GM12878 (cell line): ENCODE data around the gene RAPGEF6. TPM values are rescaled to one million over a fixed set of nuclear protein-coding genes. Genes with fewer than 3 reads are reported as not detected.

Experiments
- ATF2 ChIP-seq: IDR thresholded peaks from 2 replicates; pipeline ENCODE4 v1.6.1; 2012; ENCODE audit warnings: low read length, inconsistent platforms
- BHLHE40 ChIP-seq, 2 experiments: fragments of 450-650 bp in 1 of 2; IDR thresholded peaks; 2 replicates each; pipeline ENCODE4 v1.6.1; 2011 to 2017; ENCODE audit warnings: low read depth in 2 of 2, borderline replicate concordance in 1 of 2, improper control_type of control experiment in 1 of 2, low read length in 1 of 2, mild to moderate bottlenecking in 1 of 2
- BMI1 ChIP-seq: fragments of 450-650 bp; IDR thresholded peaks from 2 replicates; pipeline ENCODE4 v1.6.1; 2016; ENCODE audit warnings: mild to moderate bottlenecking, moderate library complexity, borderline replicate concordance
- CREB1 ChIP-seq: IDR thresholded peaks from 2 replicates; pipeline ENCODE4 v1.6.1; 2012; ENCODE audit warnings: low read depth, mild to moderate bottlenecking, inconsistent platforms
- EED ChIP-seq: sonication (generic); IDR thresholded peaks from 2 replicates; pipeline ENCODE4 v1.6.1; 2016; ENCODE audit warnings: antibody characterized with exemption, low read depth
- JUND ChIP-seq: IDR thresholded peaks from 2 replicates; pipeline ENCODE4 v1.6.1; 2012; ENCODE audit warnings: low read depth, mild to moderate bottlenecking, low read length, improper control_type of control experiment, moderate library complexity
- MTA2 ChIP-seq: fragments of 450-650 bp; IDR thresholded peaks from 2 replicates; pipeline ENCODE4 v1.6.1; 2016; ENCODE audit warnings: low read depth, mild to moderate bottlenecking, moderate library complexity
- NBN ChIP-seq: fragments of 450-650 bp; IDR thresholded peaks from 2 replicates; pipeline ENCODE4 v1.6.1; 2016
- NRF1 ChIP-seq: conservative IDR thresholded peaks from 2 replicates; pipeline ENCODE4 v1.6.1; 2011; ENCODE audit warnings: mild to moderate bottlenecking, low read depth, low read length, improper control_type of control experiment
- POU2F2 ChIP-seq: IDR thresholded peaks from 3 replicates; pipeline ENCODE4 v1.6.1; 2011; ENCODE audit warnings: low read depth, mild to moderate bottlenecking, low read length, borderline replicate concordance
- RBBP5 ChIP-seq: fragments of 200-600 bp; sonication (generic); conservative IDR thresholded peaks from 2 replicates; pipeline ENCODE4 v1.6.1; 2016
- SUPT20H ChIP-seq: IDR thresholded peaks from 2 replicates; pipeline ENCODE4 v1.6.1; 2011; ENCODE audit warnings: low read depth, mild to moderate bottlenecking, low read length, moderate library complexity, borderline replicate concordance; ENCODE audit not compliant: control insufficient read depth
- polyA plus RNA-seq, 11 experiments: library from polyadenylated mRNA; depleted of rRNA in 4 of 11; unstranded in 6 of 11; stranded (reverse) in 5 of 11; fragments of >200 nt; fragmentation: Nextera tagmentation in 4 of 11; fragmentation: Illumina TruSeq in 1 of 11; extraction: Ambion mirVana in 4 of 11; extraction: Trizol in 1 of 11; gene quantifications; 1 replicate in 1 of 11; 2 replicates in 10 of 11; pipeline versions ENCODE4 v1.2.1 to v1.2.3, GENCODE V29; 2011 to 2016; ENCODE audit warnings: inconsistent platforms in 2 of 11, missing spikeins in 2 of 11, low read depth in 1 of 11
- total RNA-seq, 4 experiments: library from RNA; depleted of rRNA in 3 of 4; stranded (reverse); fragments of >200 nt in 3 of 4; fragmentation: Illumina TruSeq in 1 of 4; extraction: Trizol in 1 of 4; gene quantifications; 2 replicates each; pipeline versions ENCODE4 v1.2.1 to v1.2.3, GENCODE V29; 2013 to 2021
- TF ChIP-seq, protein P1 (sequence below): fragments of 450-650 bp; conservative IDR thresholded peaks from 2 replicates; pipeline ENCODE4 v1.6.1; 2017; ENCODE audit warnings: mild to moderate bottlenecking, moderate library complexity
- TF ChIP-seq, protein P2 (sequence below): fragments of 450-650 bp; IDR thresholded peaks from 2 replicates; pipeline ENCODE4 v1.6.1; 2016; ENCODE audit warnings: mild to moderate bottlenecking

The RAPGEF6 gene
- total and polyA plus RNA-seq, 10 of the 15 experiments (the other 5 are each of a cell fraction or from before 2014, with no cell fraction given) = 2.9 to 24.0 (median 14.2) TPM

- TF ChIP-seq SUPT20H = no peak
- TF ChIP-seq JUND = no peak
- TF ChIP-seq BMI1 = peak; percentile 68; the same call in 1 of the 2 replicates
- no peak for TF ChIP-seq EED
- TF ChIP-seq, protein P1, sequence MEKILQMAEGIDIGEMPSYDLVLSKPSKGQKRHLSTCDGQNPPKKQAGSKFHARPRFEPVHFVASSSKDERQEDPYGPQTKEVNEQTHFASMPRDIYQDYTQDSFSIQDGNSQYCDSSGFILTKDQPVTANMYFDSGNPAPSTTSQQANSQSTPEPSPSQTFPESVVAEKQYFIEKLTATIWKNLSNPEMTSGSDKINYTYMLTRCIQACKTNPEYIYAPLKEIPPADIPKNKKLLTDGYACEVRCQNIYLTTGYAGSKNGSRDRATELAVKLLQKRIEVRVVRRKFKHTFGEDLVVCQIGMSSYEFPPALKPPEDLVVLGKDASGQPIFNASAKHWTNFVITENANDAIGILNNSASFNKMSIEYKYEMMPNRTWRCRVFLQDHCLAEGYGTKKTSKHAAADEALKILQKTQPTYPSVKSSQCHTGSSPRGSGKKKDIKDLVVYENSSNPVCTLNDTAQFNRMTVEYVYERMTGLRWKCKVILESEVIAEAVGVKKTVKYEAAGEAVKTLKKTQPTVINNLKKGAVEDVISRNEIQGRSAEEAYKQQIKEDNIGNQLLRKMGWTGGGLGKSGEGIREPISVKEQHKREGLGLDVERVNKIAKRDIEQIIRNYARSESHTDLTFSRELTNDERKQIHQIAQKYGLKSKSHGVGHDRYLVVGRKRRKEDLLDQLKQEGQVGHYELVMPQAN = 0 out of 2 replicates have a peak, but pooled peaks have one; percentile 14
- no peak for TF ChIP-seq RBBP5
- peak; percentile 36; the same call in 1 of the 2 replicates for TF ChIP-seq ATF2
- TF ChIP-seq, protein P2, sequence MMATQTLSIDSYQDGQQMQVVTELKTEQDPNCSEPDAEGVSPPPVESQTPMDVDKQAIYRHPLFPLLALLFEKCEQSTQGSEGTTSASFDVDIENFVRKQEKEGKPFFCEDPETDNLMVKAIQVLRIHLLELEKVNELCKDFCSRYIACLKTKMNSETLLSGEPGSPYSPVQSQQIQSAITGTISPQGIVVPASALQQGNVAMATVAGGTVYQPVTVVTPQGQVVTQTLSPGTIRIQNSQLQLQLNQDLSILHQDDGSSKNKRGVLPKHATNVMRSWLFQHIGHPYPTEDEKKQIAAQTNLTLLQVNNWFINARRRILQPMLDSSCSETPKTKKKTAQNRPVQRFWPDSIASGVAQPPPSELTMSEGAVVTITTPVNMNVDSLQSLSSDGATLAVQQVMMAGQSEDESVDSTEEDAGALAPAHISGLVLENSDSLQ = no peak
- TF ChIP-seq NBN = peak; percentile 20; the same call in 1 of the 2 replicates
- TF ChIP-seq NRF1 = no peak
- TF ChIP-seq CREB1 = no peak
- TF ChIP-seq MTA2 = peak; percentile 99
- no peak; the same call in 2 of the 3 replicates for TF ChIP-seq POU2F2
- TF ChIP-seq BHLHE40 (IDR thresholded peaks at IDR 0.05; ENCODE audit: borderline replicate concordance in 1 of 2, low read depth in 2 of 2, low read length in 1 of 2) = 0 out of 4 replicates have a peak, but pooled peaks of 1 of the 2 experiments have one; percentile 6
Observed at GRCh38 chr5:131496400-131496713, 138.7 kb downstream of the RAPGEF6 start (continued).
